ENCODE measurements around the gene ATG4A.

ATG4A gene

DNA sequence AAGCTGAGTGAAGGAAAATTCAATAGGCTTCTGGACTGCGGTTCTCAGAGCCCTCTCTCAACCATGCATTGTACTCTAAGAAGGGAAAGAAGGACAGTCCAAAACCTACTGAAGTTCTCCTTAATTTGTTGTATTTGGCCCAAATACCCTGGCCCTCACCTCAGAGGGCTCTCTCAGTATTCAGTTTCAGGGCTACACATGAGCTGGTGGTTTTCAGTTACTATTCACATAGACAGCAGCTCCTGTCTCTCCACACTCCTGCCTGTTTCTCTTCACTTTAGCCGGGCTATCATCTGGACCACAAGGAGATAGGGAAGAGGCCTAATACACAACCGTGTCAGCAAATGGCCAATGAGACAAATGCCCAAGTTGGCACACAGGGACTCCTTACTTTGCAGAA, 66.0 kb downstream of the ATG4A start:
- TF ChIP-seq, protein P1, sequence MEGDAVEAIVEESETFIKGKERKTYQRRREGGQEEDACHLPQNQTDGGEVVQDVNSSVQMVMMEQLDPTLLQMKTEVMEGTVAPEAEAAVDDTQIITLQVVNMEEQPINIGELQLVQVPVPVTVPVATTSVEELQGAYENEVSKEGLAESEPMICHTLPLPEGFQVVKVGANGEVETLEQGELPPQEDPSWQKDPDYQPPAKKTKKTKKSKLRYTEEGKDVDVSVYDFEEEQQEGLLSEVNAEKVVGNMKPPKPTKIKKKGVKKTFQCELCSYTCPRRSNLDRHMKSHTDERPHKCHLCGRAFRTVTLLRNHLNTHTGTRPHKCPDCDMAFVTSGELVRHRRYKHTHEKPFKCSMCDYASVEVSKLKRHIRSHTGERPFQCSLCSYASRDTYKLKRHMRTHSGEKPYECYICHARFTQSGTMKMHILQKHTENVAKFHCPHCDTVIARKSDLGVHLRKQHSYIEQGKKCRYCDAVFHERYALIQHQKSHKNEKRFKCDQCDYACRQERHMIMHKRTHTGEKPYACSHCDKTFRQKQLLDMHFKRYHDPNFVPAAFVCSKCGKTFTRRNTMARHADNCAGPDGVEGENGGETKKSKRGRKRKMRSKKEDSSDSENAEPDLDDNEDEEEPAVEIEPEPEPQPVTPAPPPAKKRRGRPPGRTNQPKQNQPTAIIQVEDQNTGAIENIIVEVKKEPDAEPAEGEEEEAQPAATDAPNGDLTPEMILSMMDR (IDR thresholded peaks at IDR 0.05): no peak
- no peak for TF ChIP-seq ZFX (IDR thresholded peaks at IDR 0.05; ENCODE audit: borderline replicate concordance)
- no peak overlapping the region for H3K27ac ChIP-seq

DNA sequence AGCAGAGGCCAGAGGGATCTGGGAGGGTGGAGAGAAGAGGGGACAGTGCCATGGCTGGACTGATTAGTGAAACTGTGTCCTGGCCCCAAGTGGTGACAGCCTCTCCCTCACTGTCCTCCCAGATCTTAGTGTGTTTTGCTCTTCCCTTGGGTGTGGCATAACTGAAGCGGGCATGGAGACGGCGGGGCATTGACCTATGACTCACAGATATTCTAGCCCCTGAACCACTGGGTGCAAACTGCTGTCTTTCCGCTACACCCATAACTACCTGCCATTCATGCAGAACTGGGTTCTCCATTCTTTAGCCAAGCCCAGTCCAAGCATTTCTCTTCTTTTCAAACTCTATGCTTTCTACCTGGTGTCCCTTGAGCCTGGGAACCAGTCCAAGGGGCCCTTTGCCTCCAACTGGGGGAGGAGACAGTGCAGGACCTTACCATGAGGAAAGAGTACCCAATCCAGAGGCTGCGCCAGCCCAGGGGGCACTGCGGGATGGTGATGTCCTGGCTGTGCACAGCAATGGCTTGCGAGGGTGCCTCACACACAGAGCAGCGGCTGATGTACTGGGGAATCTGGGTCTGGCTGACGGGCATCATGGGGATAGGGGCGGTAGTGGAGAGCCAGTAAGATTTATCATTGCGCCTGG, 67.6 kb downstream of the ATG4A start:
- no peak overlapping the region for H3K27ac ChIP-seq
- TF ChIP-seq, protein P1 (IDR thresholded peaks at IDR 0.05): no peak
- no peak for TF ChIP-seq ZFX (IDR thresholded peaks at IDR 0.05; ENCODE audit: borderline replicate concordance)

- H3K27ac ChIP-seq: no peak overlapping the region
- TF ChIP-seq, protein P1 (IDR thresholded peaks at IDR 0.05): no peak
- TF ChIP-seq ZFX (IDR thresholded peaks at IDR 0.05; ENCODE audit: borderline replicate concordance): no peak
Measured at GRCh38 chrX:108160309-108160708, 68.7 kb downstream of the ATG4A start.

DNA sequence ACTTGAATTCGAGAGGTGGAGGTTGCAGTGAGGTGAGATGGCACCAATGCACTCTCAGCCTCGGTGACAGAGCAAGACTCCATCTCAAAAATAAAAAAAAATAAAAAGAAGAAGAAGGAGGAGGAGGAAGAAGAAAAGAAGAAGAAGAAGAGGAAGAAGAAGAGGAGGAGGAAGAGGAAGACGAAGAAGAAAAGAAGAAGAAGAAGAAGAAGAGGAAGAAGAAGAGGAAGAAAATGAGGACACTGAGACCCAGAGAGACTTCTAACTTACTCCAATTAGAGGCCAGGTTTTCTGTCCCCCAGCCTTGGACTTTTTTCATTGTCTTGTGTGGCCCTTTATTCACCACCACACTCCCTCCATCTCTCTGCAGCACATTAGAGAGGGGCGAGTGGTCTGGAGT, 70.7 kb downstream of the ATG4A start:
- TF ChIP-seq ZFX (IDR thresholded peaks at IDR 0.05; ENCODE audit: borderline replicate concordance): no peak
- TF ChIP-seq, protein P1 (IDR thresholded peaks at IDR 0.05): no peak
- H3K27ac ChIP-seq: no peak overlapping the region

GRCh38 chrX:108163333-108164082, 71.9 kb downstream of the ATG4A start:
- no peak overlapping the region for H3K27ac ChIP-seq
- TF ChIP-seq ZFX (IDR thresholded peaks at IDR 0.05; ENCODE audit: borderline replicate concordance): no peak
- TF ChIP-seq, protein P1 (IDR thresholded peaks at IDR 0.05): no peak

- no peak overlapping the region for H3K27ac ChIP-seq
Measured at GRCh38 chrX:108165383-108166111, 74.0 kb downstream of the ATG4A start.

More at GRCh38 chrX:108165383-108166111, 74.0 kb downstream of the ATG4A start:
- TF ChIP-seq, protein P1 (IDR thresholded peaks at IDR 0.05): peak; percentile 55
- no peak for TF ChIP-seq ZFX (IDR thresholded peaks at IDR 0.05; ENCODE audit: borderline replicate concordance)

All from 22Rv1 (cell line).